Ascending aorta (tissue), 2 donors: ENCODE data around the gene ZNF511. TPM values are rescaled to one million over a fixed set of nuclear protein-coding genes. Genes with fewer than 3 reads are reported as not detected.

Experiments used
- DNase-seq, 2 donors: peaks; one replicate each; pipeline ENCODE4 v3.0.0-alpha.2; 2019; ENCODE audit warnings: low spot score in 2 of 2
- H3K27ac ChIP-seq, 2 donors: fragments of 200-600 bp; sonication (generic); one replicate each; pipeline ENCODE4 v1.5.1; 2016 to 2017; ENCODE audit warnings: mild to moderate bottlenecking in 1 of 2
- H3K27me3 ChIP-seq: fragments of 200-600 bp; sonication (generic); one replicate; pipeline ENCODE4 v1.5.1; 2017
- H3K36me3 ChIP-seq, 2 donors: fragments of 200-600 bp; sonication (generic); one replicate each; pipeline ENCODE4 v1.5.1; 2016
- H3K4me1 ChIP-seq, 2 donors: fragments of 200-600 bp; sonication (generic); one replicate each; pipeline ENCODE4 v1.5.1; 2016 to 2017; ENCODE audit warnings: mild to moderate bottlenecking in 1 of 2
- H3K4me3 ChIP-seq, 2 donors: fragments of 200-600 bp; sonication (generic); one replicate each; pipeline ENCODE4 v1.5.1; 2016 to 2017; ENCODE audit warnings: mild to moderate bottlenecking in 1 of 2
- H3K9me3 ChIP-seq, 2 donors: fragments of 200-600 bp; sonication (generic); one replicate each; pipeline ENCODE4 v1.5.1; 2016
- intact Hi-C: fragments of 100-400 bp; cut with DNase I; formaldehyde crosslinking; loops from one replicate; pipeline ENCODE4 v1.15.1; 2023
- total RNA-seq: library from RNA; depleted of rRNA; stranded (reverse); fragments of >200 nt; gene quantifications from one replicate; pipeline ENCODE4 v1.1.0, GENCODE V29; 2016
- TF ChIP-seq, protein P1 (sequence below), 3 experiments: fragments of 200-600 bp in 2 of 3; fragments of 450-650 bp in 1 of 3; sonication (generic) in 2 of 3; IDR thresholded peaks; one replicate each; pipeline ENCODE4 v1.5.1; 2016 to 2019; ENCODE audit warnings: antibody characterized with exemption in 3 of 3, mild to moderate bottlenecking in 1 of 3, moderate library complexity in 1 of 3

ZNF511 gene
- total RNA-seq, 1 donor from 2014 or later, result 51.8 TPM

DNA sequence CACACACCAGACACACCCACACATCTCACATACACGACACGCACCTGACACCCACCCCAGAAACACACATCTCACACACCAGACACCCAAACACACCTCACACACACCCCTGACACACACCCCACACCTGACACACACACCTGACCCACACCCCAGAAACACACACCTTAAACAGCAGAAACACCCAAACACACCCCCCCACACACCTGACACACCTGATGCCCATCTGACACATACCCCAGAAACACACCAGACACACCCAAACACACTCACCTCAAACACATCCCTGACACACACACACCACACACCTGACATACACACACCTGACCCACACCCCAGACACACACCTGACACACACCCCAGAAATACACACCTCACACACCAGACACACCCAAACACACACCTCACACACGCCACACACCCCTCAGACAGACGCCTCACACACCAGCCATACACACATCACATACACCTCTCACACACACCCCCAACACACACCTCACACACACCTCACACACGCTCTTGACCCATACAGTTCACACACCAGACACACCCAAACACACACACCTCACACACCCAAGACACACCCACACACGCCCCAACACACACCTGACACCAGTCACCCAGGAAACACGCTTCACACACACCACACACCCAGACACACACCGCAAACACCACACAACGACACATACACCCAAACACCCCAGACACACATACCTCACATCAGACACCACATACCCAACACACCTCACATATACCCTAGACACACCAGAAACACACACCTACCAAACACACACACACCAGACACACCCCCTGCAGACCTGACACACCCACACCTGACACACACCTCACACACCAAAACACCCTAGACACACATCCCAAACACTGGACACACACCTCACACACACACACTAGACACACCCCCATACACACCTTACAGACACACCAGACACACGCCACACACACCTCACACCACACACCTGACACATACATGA is 29.7 kb downstream of the ZNF511 start:
- H3K4me1 ChIP-seq, result peaks cover 9 to 18% of the 10 kb centered on the region in 2 donors
- TF ChIP-seq, protein P1, sequence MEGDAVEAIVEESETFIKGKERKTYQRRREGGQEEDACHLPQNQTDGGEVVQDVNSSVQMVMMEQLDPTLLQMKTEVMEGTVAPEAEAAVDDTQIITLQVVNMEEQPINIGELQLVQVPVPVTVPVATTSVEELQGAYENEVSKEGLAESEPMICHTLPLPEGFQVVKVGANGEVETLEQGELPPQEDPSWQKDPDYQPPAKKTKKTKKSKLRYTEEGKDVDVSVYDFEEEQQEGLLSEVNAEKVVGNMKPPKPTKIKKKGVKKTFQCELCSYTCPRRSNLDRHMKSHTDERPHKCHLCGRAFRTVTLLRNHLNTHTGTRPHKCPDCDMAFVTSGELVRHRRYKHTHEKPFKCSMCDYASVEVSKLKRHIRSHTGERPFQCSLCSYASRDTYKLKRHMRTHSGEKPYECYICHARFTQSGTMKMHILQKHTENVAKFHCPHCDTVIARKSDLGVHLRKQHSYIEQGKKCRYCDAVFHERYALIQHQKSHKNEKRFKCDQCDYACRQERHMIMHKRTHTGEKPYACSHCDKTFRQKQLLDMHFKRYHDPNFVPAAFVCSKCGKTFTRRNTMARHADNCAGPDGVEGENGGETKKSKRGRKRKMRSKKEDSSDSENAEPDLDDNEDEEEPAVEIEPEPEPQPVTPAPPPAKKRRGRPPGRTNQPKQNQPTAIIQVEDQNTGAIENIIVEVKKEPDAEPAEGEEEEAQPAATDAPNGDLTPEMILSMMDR (IDR thresholded peaks at IDR 0.05), result no peak
- no peak overlapping the region for H3K4me3 ChIP-seq
- no peaks in the 10 kb centered on the region for H3K9me3 ChIP-seq
- intact Hi-C loops, result no loop called here
- H3K27me3 ChIP-seq, result peaks cover 27% of the 10 kb centered on the region
- H3K27ac ChIP-seq, result no peak overlapping the region
- H3K36me3 ChIP-seq, result no peaks in the 10 kb centered on the region
- DNase-seq, result no peak

DNA sequence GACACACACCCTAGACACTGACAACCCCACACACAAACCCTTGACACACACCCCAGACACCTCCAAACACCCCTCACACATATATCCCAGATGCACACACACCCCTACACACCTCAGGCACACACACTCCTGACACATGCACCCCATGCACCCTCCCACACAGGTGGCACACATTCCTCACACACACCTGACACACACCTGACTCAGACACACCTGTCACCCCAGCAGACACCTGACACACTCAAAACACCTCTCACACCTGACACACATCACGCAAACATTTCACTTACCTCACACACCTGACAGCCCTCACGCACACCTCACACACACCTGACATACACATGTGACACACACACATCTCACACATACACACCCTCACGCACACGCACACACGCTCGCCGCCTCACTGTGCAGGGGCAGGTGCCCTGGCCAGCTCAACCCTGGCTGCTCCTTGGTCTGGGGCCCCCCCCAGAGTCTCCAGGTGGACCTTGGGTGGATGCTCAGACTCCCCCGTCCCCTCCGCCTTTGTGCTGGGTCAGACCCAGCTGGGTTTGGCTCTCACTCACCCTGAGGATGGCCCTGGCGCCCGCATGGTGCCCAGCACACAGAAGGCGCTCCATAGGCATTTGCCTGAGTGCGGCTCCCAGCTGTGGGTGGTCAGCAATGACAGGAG is 31.1 kb downstream of the ZNF511 start:
- no peak overlapping the region for H3K27ac ChIP-seq
- intact Hi-C loops, result no loop called here
- H3K36me3 ChIP-seq, result no peaks in the 10 kb centered on the region
- H3K27me3 ChIP-seq, result peaks cover 25% of the 10 kb centered on the region
- peaks cover 9 to 18% of the 10 kb centered on the region in 2 donors for H3K4me1 ChIP-seq
- H3K9me3 ChIP-seq, result no peaks in the 10 kb centered on the region
- TF ChIP-seq, protein P1 (IDR thresholded peaks at IDR 0.05), result no peak
- no peak for DNase-seq
- no peak overlapping the region for H3K4me3 ChIP-seq

DNA sequence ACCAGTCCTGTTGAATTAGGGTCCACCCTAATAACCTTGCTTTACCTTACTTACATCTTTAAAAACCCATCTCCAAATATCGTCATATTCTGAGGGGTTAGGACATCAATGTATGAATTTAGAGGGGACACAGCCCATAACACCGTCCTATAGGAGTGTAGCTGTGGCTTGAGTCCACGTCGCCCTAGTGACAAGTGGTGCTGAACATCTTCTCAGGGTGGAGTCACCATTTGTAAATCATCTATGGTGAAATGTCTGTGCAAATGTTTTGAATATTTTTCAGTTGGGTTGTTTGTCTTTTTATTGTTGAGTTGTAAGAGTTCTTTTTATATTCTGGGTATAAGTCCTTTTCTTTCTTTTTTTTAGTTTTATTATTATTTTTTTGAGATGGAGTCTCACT is 33.3 kb downstream of the ZNF511 start:
- Histone ChIP-seq H3K27ac (no peak overlapping the region), H3K36me3 (no peaks in the 10 kb centered on the region), H3K27me3 (peaks cover 5% of the 10 kb centered on the region), H3K4me3 (no peak overlapping the region), H3K9me3 (no peaks in the 10 kb centered on the region), H3K4me1 (no peaks in the 10 kb centered on the region)
- TF ChIP-seq, protein P1 (IDR thresholded peaks at IDR 0.05), result no peak
- no peak for DNase-seq
- intact Hi-C loops, result no loop called here

DNA sequence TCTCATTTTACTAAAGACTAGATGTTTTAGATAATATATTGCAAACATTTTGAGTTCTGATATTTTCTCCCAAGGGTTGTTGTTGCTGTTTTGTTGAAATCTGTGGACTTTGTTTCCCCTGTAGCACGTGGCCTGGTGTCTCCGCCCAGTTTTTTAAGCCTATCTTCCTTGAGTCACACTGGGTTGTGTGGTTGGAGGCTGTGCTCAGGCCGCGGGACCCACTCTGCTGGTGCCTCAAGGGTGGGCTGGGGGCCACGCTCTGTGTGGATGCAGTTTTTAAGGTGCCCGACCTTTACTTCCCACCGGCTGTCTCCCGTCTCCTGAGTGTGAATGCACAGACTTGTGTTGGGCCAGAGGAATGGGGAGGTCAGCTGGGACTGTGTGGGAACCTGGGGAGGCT is 34.2 kb downstream of the ZNF511 start:
- no peaks in the 10 kb centered on the region for H3K4me1 ChIP-seq
- intact Hi-C loops, result no loop called here
- H3K36me3 ChIP-seq, result no peaks in the 10 kb centered on the region
- no peak overlapping the region for H3K4me3 ChIP-seq
- no peak for DNase-seq
- H3K27me3 ChIP-seq, result no peaks in the 10 kb centered on the region
- no peaks in the 10 kb centered on the region for H3K9me3 ChIP-seq
- H3K27ac ChIP-seq, result no peak overlapping the region
- TF ChIP-seq, protein P1 (IDR thresholded peaks at IDR 0.05), result no peak

DNA sequence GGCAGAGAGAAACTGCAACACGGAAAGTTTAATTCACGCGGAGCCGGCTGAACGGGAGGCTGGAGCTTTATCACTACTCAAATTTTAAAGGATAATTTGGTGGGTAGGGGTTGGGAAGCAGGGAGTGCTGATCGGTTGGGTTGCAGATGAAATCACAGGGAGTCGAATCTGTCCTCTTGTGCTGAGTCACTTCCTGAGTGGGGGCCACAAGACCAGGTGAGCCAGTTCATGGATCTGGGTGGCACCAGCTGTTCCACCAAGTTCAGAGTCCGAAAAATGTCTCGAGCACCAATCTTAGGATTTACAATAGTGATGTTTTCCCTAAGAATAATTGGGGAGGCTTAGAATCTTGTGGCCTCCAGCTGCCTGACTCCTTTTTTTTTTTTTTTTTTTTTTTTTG is 34.8 kb downstream of the ZNF511 start:
- no peaks in the 10 kb centered on the region for H3K9me3 ChIP-seq

More for the DNA sequence above, 34.8 kb downstream of the ZNF511 start:
- DNase-seq, result no peak
- H3K4me3 ChIP-seq, result no peak overlapping the region
- intact Hi-C loops, result no loop called here
- H3K27ac ChIP-seq, result no peak overlapping the region
- no peaks in the 10 kb centered on the region for H3K36me3 ChIP-seq
- H3K27me3 ChIP-seq, result no peaks in the 10 kb centered on the region
- H3K4me1 ChIP-seq, result no peaks in the 10 kb centered on the region
- TF ChIP-seq, protein P1 (IDR thresholded peaks at IDR 0.05), result no peak
